Astrocyte (in vitro differentiated cells and primary cell): Measurements from ENCODE around the gene B4GALT1. TPM values are rescaled to one million over a fixed set of nuclear protein-coding genes. Genes with fewer than 3 reads are reported as not detected.
A peak's percentile ranks its signal among the peaks of the same experiment; 100 is the strongest.

ENCODE experiments used
- DNase-seq: peaks from one replicate; pipeline ENCODE4 v3.0.0-alpha.2; 2010; ENCODE audit warnings: low read depth
- FAIRE-seq: peaks from 2 replicates; lab custom pipeline; 2011; peaks lifted over from hg19 to GRCh38; lab: Jason Lieb, UNC
- H2AFZ ChIP-seq: 2 replicates; pipeline ENCODE4 v1.6.0; 2012; ENCODE audit warnings: low read depth, low read length, inconsistent platforms
- H3K27ac ChIP-seq: 2 replicates; pipeline ENCODE4 v1.5.1; 2011; ENCODE audit warnings: low read depth, low read length, inconsistent platforms
- H3K27me3 ChIP-seq: 2 replicates; pipeline ENCODE4 v1.6.0; 2011; ENCODE audit warnings: low read length, inconsistent platforms; ENCODE audit not compliant: insufficient read depth
- H3K36me3 ChIP-seq: 2 replicates; pipeline ENCODE4 v1.5.1; 2011; ENCODE audit warnings: low read length, inconsistent platforms; ENCODE audit not compliant: insufficient read depth
- H3K4me1 ChIP-seq: 2 replicates; pipeline ENCODE4 v1.5.1; 2011; ENCODE audit warnings: low read length, inconsistent platforms; ENCODE audit not compliant: insufficient read depth
- H3K4me2 ChIP-seq: 2 replicates; pipeline ENCODE4 v1.6.0; 2012; ENCODE audit warnings: low read length, inconsistent platforms
- H3K4me3 ChIP-seq: 2 replicates; pipeline ENCODE4 v1.5.1; 2011; ENCODE audit warnings: low read depth, mild to moderate bottlenecking, low read length, inconsistent platforms; ENCODE audit not compliant: insufficient read depth
- H3K79me2 ChIP-seq: 2 replicates; pipeline ENCODE4 v1.6.0; 2012; ENCODE audit warnings: mild to moderate bottlenecking, low read length, inconsistent platforms; ENCODE audit not compliant: insufficient read depth
- H3K9ac ChIP-seq: 2 replicates; pipeline ENCODE4 v1.6.0; 2012; ENCODE audit warnings: mild to moderate bottlenecking, low read length, inconsistent platforms
- H3K9me3 ChIP-seq: 2 replicates; pipeline ENCODE4 v1.5.1; 2012; ENCODE audit warnings: low read depth, mild to moderate bottlenecking, low read length, inconsistent platforms; ENCODE audit not compliant: insufficient read depth
- H4K20me1 ChIP-seq: 2 replicates; pipeline ENCODE4 v1.6.0; 2012; ENCODE audit warnings: low read length, inconsistent platforms; ENCODE audit not compliant: insufficient read depth
- H3K27ac Mint-ChIP-seq: one replicate; pipeline ENCODE4 v1.8.0; 2021; ENCODE audit warnings: mild to moderate bottlenecking, mixed read lengths; ENCODE audit not compliant: unreplicated experiment
- H3K27me3 Mint-ChIP-seq: one replicate; pipeline ENCODE4 v1.8.0; 2021; ENCODE audit warnings: low read depth, mixed read lengths; ENCODE audit not compliant: unreplicated experiment
- H3K36me3 Mint-ChIP-seq: one replicate; pipeline ENCODE4 v1.8.0; 2021; ENCODE audit warnings: low read depth, mixed read lengths; ENCODE audit not compliant: unreplicated experiment
- H3K4me1 Mint-ChIP-seq: one replicate; pipeline ENCODE4 v1.8.0; 2021; ENCODE audit warnings: low read depth, mixed read lengths; ENCODE audit not compliant: unreplicated experiment
- H3K4me3 Mint-ChIP-seq: one replicate; pipeline ENCODE4 v1.8.0; 2021; ENCODE audit warnings: mild to moderate bottlenecking, moderate library complexity, mixed read lengths; ENCODE audit not compliant: unreplicated experiment
- H3K9me3 Mint-ChIP-seq: one replicate; pipeline ENCODE4 v1.8.0; 2021; ENCODE audit warnings: mild to moderate bottlenecking, mixed read lengths; ENCODE audit not compliant: unreplicated experiment
- CTCF ChIP-seq: IDR thresholded peaks from 2 replicates; pipeline ENCODE4 v1.5.1; 2011; ENCODE audit warnings: low read depth, mild to moderate bottlenecking, inconsistent platforms, low read length, moderate library complexity; ENCODE audit not compliant: insufficient read depth
- EZH2 ChIP-seq: IDR thresholded peaks from 2 replicates; pipeline ENCODE4 v1.6.1; 2012; ENCODE audit warnings: mild to moderate bottlenecking, low read length, inconsistent platforms; ENCODE audit not compliant: insufficient read depth
- total RNA-seq: library from RNA; stranded (reverse); gene quantifications from 2 replicates; pipeline ENCODE4 v1.2.1, GENCODE V29; 2021

The B4GALT1 gene
- total RNA-seq, 1 donor from 2014 or later, result 93.1 TPM

GRCh38 chr9:33128570-33128969, 38.6 kb downstream of the B4GALT1 start:
- H3K4me1 Mint-ChIP-seq, result peaks cover 54% of the 10 kb centered on the region
- H3K4me2 ChIP-seq, result no peak overlapping the region
- no peak overlapping the region for H3K4me3 Mint-ChIP-seq
- DNase-seq (no peak), FAIRE-seq (no peak)
- TF ChIP-seq EZH2 (no peak), CTCF (no peak)
- no peaks in the 10 kb centered on the region for H3K27me3 ChIP-seq
- no peak overlapping the region for H3K27ac ChIP-seq
- H3K4me3 ChIP-seq, result no peak overlapping the region
- H3K9me3 ChIP-seq, result no peaks in the 10 kb centered on the region
- H3K27me3 Mint-ChIP-seq, result no peaks in the 10 kb centered on the region
- H3K27ac Mint-ChIP-seq, result peak overlapping the region; percentile 75
- H3K36me3 ChIP-seq, result no peaks in the 10 kb centered on the region
- peaks cover 20% of the 10 kb centered on the region for H3K36me3 Mint-ChIP-seq
- no peak overlapping the region for H2AFZ ChIP-seq
- H3K9me3 Mint-ChIP-seq, result no peaks in the 10 kb centered on the region
- peaks cover 26% of the 10 kb centered on the region for H3K4me1 ChIP-seq
- no peak overlapping the region for H3K9ac ChIP-seq
- peaks cover 74% of the 10 kb centered on the region for H4K20me1 ChIP-seq
- peaks cover 31% of the 10 kb centered on the region for H3K79me2 ChIP-seq

DNA sequence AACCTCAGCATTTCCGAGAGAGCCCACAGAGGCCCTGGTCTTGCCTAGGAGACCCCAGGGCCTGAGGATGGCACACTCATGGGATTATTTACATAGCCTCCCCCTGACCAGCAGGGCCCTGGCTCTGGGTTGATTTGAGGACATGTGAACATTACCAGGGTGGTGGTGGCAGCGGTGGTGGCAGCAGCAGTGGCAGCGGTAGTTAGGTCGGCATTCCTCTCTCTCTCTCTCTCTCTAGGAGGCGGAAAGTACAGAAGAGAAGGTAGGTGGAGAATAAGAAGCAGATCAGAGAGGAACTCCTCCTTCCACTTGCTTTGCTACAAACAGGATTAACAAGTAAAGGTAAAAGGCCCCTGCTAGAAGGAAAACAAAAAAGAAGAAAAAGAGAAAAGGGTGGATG, 39.3 kb downstream of the B4GALT1 start:
- peaks cover 73% of the 10 kb centered on the region for H4K20me1 ChIP-seq
- H3K4me1 Mint-ChIP-seq, result peaks cover 54% of the 10 kb centered on the region
- DNase-seq (no peak), FAIRE-seq (no peak)
- H2AFZ ChIP-seq, result no peak overlapping the region
- H3K27ac Mint-ChIP-seq, result no peak overlapping the region
- no peak overlapping the region for H3K4me3 ChIP-seq
- H3K9me3 ChIP-seq, result no peaks in the 10 kb centered on the region
- H3K9ac ChIP-seq, result no peak overlapping the region
- peaks cover 31% of the 10 kb centered on the region for H3K79me2 ChIP-seq
- no peak overlapping the region for H3K4me2 ChIP-seq
- no peak for TF ChIP-seq CTCF
- no peak for TF ChIP-seq EZH2
- no peaks in the 10 kb centered on the region for H3K36me3 ChIP-seq
- H3K4me3 Mint-ChIP-seq, result no peak overlapping the region
- no peaks in the 10 kb centered on the region for H3K27me3 ChIP-seq
- no peaks in the 10 kb centered on the region for H3K27me3 Mint-ChIP-seq
- H3K36me3 Mint-ChIP-seq, result peaks cover 18% of the 10 kb centered on the region
- H3K4me1 ChIP-seq, result peaks cover 26% of the 10 kb centered on the region
- H3K9me3 Mint-ChIP-seq, result no peaks in the 10 kb centered on the region
- H3K27ac ChIP-seq, result no peak overlapping the region

- H3K4me2 ChIP-seq, result no peak overlapping the region
- H3K36me3 ChIP-seq, result no peaks in the 10 kb centered on the region
- no peaks in the 10 kb centered on the region for H3K9me3 ChIP-seq
- no peaks in the 10 kb centered on the region for H3K27me3 ChIP-seq
- no peak overlapping the region for H3K9ac ChIP-seq
- H3K27ac ChIP-seq, result no peak overlapping the region
- no peaks in the 10 kb centered on the region for H3K27me3 Mint-ChIP-seq
- no peak overlapping the region for H3K4me3 Mint-ChIP-seq
- no peak overlapping the region for H3K27ac Mint-ChIP-seq
- H3K36me3 Mint-ChIP-seq, result peaks cover 22% of the 10 kb centered on the region
- TF ChIP-seq CTCF, result no peak
- no peak for TF ChIP-seq EZH2
- H3K4me1 ChIP-seq, result peaks cover 15% of the 10 kb centered on the region
- H4K20me1 ChIP-seq, result peaks cover 72% of the 10 kb centered on the region
- no peak overlapping the region for H3K4me3 ChIP-seq
- H3K9me3 Mint-ChIP-seq, result no peaks in the 10 kb centered on the region
- DNase-seq, result peak; percentile 43
- no peak overlapping the region for H2AFZ ChIP-seq
- peaks cover 40% of the 10 kb centered on the region for H3K4me1 Mint-ChIP-seq
- H3K79me2 ChIP-seq, result peaks cover 40% of the 10 kb centered on the region
- no peak for FAIRE-seq
These were observed 41.0 kb downstream of the B4GALT1 start for GRCh38 chr9:33125871-33126823.
